ENCODE measurements around the gene P4HA1. TPM values are rescaled to one million over a fixed set of nuclear protein-coding genes. Genes with fewer than 3 reads are reported as not detected.
"Not testable (repeated sequence)": the region's sequence is repeated elsewhere in the genome, so short reads cannot be mapped to it uniquely, and the experiment has no call there.

The P4HA1 gene
- total and polyA plus RNA-seq, 8 donors: 9.4 to 68.3 (median 19.2) TPM

GRCh38 chr10:73043319-73043718 is 53.3 kb downstream of the P4HA1 start:
- no peak for TF ChIP-seq POLR2A (IDR thresholded peaks at IDR 0.05)
- TF ChIP-seq CTCF (IDR thresholded peaks at IDR 0.05): no peak
- no peak for TF ChIP-seq POLR2AphosphoS5 (IDR thresholded peaks at IDR 0.05)
- TF ChIP-seq EP300 (IDR thresholded peaks at IDR 0.05): no peak

GRCh38 chr10:73042130-73042529 is 54.5 kb downstream of the P4HA1 start:
- 90 to 95% (median 93%) methylated on average over 5 of the region's 5 CpGs for WGBS, 5 donors
- DNase-seq: no peak
- intact Hi-C loops (cut with DNase I; ENCODE audit: low total_unique reads): no loop called here

More at GRCh38 chr10:73043319-73043718, 53.3 kb downstream of the P4HA1 start:
- 93 to 98% (median 97%) methylated on average over 1 of the region's 1 CpG for whole genome bisulfite sequencing, 5 donors
- peaks cover 0 to 15% (median 6%) of the 10 kb centered on the region in 4 donors for H3K4me1 ChIP-seq
- no peaks in the 10 kb centered on the region for H3K9me3 ChIP-seq
- H3K27me3 ChIP-seq: no peaks in the 10 kb centered on the region
- H3K36me3 ChIP-seq: peaks cover 0 to 77% (median 46%) of the 10 kb centered on the region in 4 donors
- intact Hi-C loops (cut with DNase I; ENCODE audit: low total_unique reads): no loop called here
- DNase-seq: no peak
- no peak overlapping the region for H3K4me3 ChIP-seq
- peak overlapping the region in 1 of 5 donors; percentile 15 for H3K27ac ChIP-seq

GRCh38 chr10:73039635-73040034 is 57.0 kb downstream of the P4HA1 start:
- DNase-seq: no peak
- no peak for TF ChIP-seq EP300 (IDR thresholded peaks at IDR 0.05)
- no peak for TF ChIP-seq POLR2AphosphoS5 (IDR thresholded peaks at IDR 0.05)
- TF ChIP-seq POLR2A (IDR thresholded peaks at IDR 0.05): no peak
- TF ChIP-seq CTCF (IDR thresholded peaks at IDR 0.05): no peak
- H3K4me3 ChIP-seq: no peak overlapping the region
- no peaks in the 10 kb centered on the region for H3K9me3 ChIP-seq
- WGBS, 5 donors: 71 to 86% (median 75%) methylated on average over 3 of the region's 3 CpGs
- H3K36me3 ChIP-seq: peaks cover 4 to 69% (median 44%) of the 10 kb centered on the region in 4 donors
- H3K4me1 ChIP-seq: peaks cover 0 to 13% (median 3%) of the 10 kb centered on the region in 4 donors
- intact Hi-C loops (cut with DNase I; ENCODE audit: low total_unique reads): no loop called here
- peak overlapping the region in 3 of 5 donors; percentile 36 to 38 (median 38) for H3K27ac ChIP-seq
- H3K27me3 ChIP-seq: no peaks in the 10 kb centered on the region

More at GRCh38 chr10:73042130-73042529, 54.5 kb downstream of the P4HA1 start:
- no peak for TF ChIP-seq POLR2A (IDR thresholded peaks at IDR 0.05)
- Histone ChIP-seq H3K36me3 (peaks cover 3 to 75% (median 47%) of the 10 kb centered on the region in 4 donors), H3K9me3 (no peaks in the 10 kb centered on the region), H3K27ac (no peak overlapping the region), H3K4me3 (no peak overlapping the region), H3K4me1 (peaks cover 0 to 15% (median 6%) of the 10 kb centered on the region in 4 donors), H3K27me3 (no peaks in the 10 kb centered on the region)

- H3K4me1 ChIP-seq; H3K27ac ChIP-seq; DNase-seq; intact Hi-C loops (cut with DNase I; ENCODE audit: low total_unique reads); H3K9me3 ChIP-seq; H3K4me3 ChIP-seq; H3K27me3 ChIP-seq: not testable (repeated sequence)
- peaks cover 5 to 59% (median 44%) of the 10 kb centered on the region in 4 donors for H3K36me3 ChIP-seq
- 89 to 98% (median 93%) methylated on average over 6 of the region's 6 CpGs for WGBS, 5 donors
Measured at GRCh38 chr10:73036285-73036684, 60.4 kb downstream of the P4HA1 start.

GRCh38 chr10:73032536-73032935 is 64.1 kb downstream of the P4HA1 start:
- Histone ChIP-seq H3K27me3 (no peaks in the 10 kb centered on the region), H3K4me3 (no peak overlapping the region), H3K27ac (no peak overlapping the region), H3K9me3 (no peaks in the 10 kb centered on the region), H3K4me1 (no peaks in the 10 kb centered on the region), H3K36me3 (peaks cover 2 to 74% (median 59%) of the 10 kb centered on the region in 4 donors)
- TF ChIP-seq POLR2AphosphoS5 (IDR thresholded peaks at IDR 0.05): no peak
- 96 to 98% (median 96%) methylated on average over 6 of the region's 6 CpGs for WGBS, 5 donors
- DNase-seq: no peak
- intact Hi-C loops (cut with DNase I; ENCODE audit: low total_unique reads): no loop called here

- 77 to 98% (median 95%) methylated on average over 1 of the region's 1 CpG for WGBS, 5 donors
- H3K27me3 ChIP-seq; H3K4me3 ChIP-seq; DNase-seq; H3K27ac ChIP-seq; intact Hi-C loops (cut with DNase I; ENCODE audit: low total_unique reads); H3K9me3 ChIP-seq; H3K4me1 ChIP-seq: not testable (repeated sequence)
- H3K36me3 ChIP-seq: peaks cover 0 to 72% (median 51%) of the 10 kb centered on the region in 4 donors
Measured at GRCh38 chr10:73026623-73027022, 70.0 kb downstream of the P4HA1 start.

- H3K4me3 ChIP-seq; H3K9me3 ChIP-seq; intact Hi-C loops (cut with DNase I; ENCODE audit: low total_unique reads); H3K27me3 ChIP-seq; DNase-seq; H3K27ac ChIP-seq: not testable (repeated sequence)
- peaks cover 0 to 54% (median 48%) of the 10 kb centered on the region in 4 donors for H3K36me3 ChIP-seq
- H3K4me1 ChIP-seq: peaks cover 0 to 17% (median 6%) of the 10 kb centered on the region in 4 donors
- 94 to 99% (median 97%) methylated on average over 7 of the region's 7 CpGs for WGBS, 5 donors
Measured at GRCh38 chr10:73023455-73024070, 73.1 kb downstream of the P4HA1 start.

GRCh38 chr10:73022961-73023360 is 73.7 kb downstream of the P4HA1 start:
- H3K36me3 ChIP-seq: peaks cover 0 to 52% (median 48%) of the 10 kb centered on the region in 4 donors
- 79 to 93% (median 88%) methylated on average over 4 of the region's 4 CpGs for WGBS, 5 donors
- DNase-seq; H3K9me3 ChIP-seq; H3K4me3 ChIP-seq; H3K27me3 ChIP-seq; H3K27ac ChIP-seq; intact Hi-C loops (cut with DNase I; ENCODE audit: low total_unique reads): not testable (repeated sequence)
- peaks cover 0 to 21% (median 11%) of the 10 kb centered on the region in 4 donors for H3K4me1 ChIP-seq

GRCh38 chr10:73021538-73022164 is 75.0 kb downstream of the P4HA1 start:
- peaks cover 0 to 52% (median 42%) of the 10 kb centered on the region in 4 donors for H3K36me3 ChIP-seq
- 77 to 86% (median 84%) methylated on average over 6 of the region's 6 CpGs for WGBS, 5 donors
- H3K9me3 ChIP-seq; H3K27ac ChIP-seq; H3K4me3 ChIP-seq; H3K27me3 ChIP-seq; DNase-seq; intact Hi-C loops (cut with DNase I; ENCODE audit: low total_unique reads): not testable (repeated sequence)
- peaks cover 0 to 24% (median 11%) of the 10 kb centered on the region in 4 donors for H3K4me1 ChIP-seq

Data from stomach (tissue), 9 donors.